ENCODE data around the gene CYP3A5.
"Not testable (repeated sequence)": the region's sequence is repeated elsewhere in the genome, so short reads cannot be mapped to it uniquely, and the experiment has no call there.

CYP3A5 gene

GRCh38 chr7:99644431-99644830 lies 35.4 kb downstream of the CYP3A5 start:
- Histone ChIP-seq H3K9me3 (ENCODE audit: control insufficient read depth in 2 of 2, low read length in 2 of 2) (no peaks in the 10 kb centered on the region), H3K27me3 (ENCODE audit: control insufficient read depth in 2 of 2, insufficient read depth in 2 of 2, low read length in 2 of 2) (no peaks in the 10 kb centered on the region), H3K9ac (ENCODE audit: low read depth in 1 of 2, low read length in 2 of 2) (no peak overlapping the region), H3K4me3 (ENCODE audit: low read length in 2 of 2) (no peak overlapping the region), H3K27ac (ENCODE audit: low read depth in 2 of 2, low read length in 2 of 2) (no peak overlapping the region), H3K4me1 (ENCODE audit: control insufficient read depth in 2 of 2, insufficient read depth in 2 of 2, low read length in 2 of 2) (no peaks in the 10 kb centered on the region), H3K36me3 (ENCODE audit: control insufficient read depth in 2 of 2, insufficient read depth in 2 of 2, low read length in 2 of 2) (peaks cover 5 to 17% of the 10 kb centered on the region in 2 donors)

GRCh38 chr7:99643464-99643863 lies 36.3 kb downstream of the CYP3A5 start:
- Histone ChIP-seq H3K4me1 (ENCODE audit: control insufficient read depth in 2 of 2, insufficient read depth in 2 of 2, low read length in 2 of 2) (no peaks in the 10 kb centered on the region), H3K36me3 (ENCODE audit: control insufficient read depth in 2 of 2, insufficient read depth in 2 of 2, low read length in 2 of 2) (peaks cover 5 to 14% of the 10 kb centered on the region in 2 donors), H3K27ac (ENCODE audit: low read depth in 2 of 2, low read length in 2 of 2) (no peak overlapping the region), H3K9me3 (ENCODE audit: control insufficient read depth in 2 of 2, low read length in 2 of 2) (no peaks in the 10 kb centered on the region), H3K27me3 (ENCODE audit: control insufficient read depth in 2 of 2, insufficient read depth in 2 of 2, low read length in 2 of 2) (no peaks in the 10 kb centered on the region), H3K9ac (ENCODE audit: low read depth in 1 of 2, low read length in 2 of 2) (no peak overlapping the region), H3K4me3 (ENCODE audit: low read length in 2 of 2) (no peak overlapping the region)

- Histone ChIP-seq H3K4me1 (ENCODE audit: control insufficient read depth in 2 of 2, insufficient read depth in 2 of 2, low read length in 2 of 2) (no peaks in the 10 kb centered on the region), H3K9me3 (ENCODE audit: control insufficient read depth in 2 of 2, low read length in 2 of 2) (no peaks in the 10 kb centered on the region), H3K27me3 (ENCODE audit: control insufficient read depth in 2 of 2, insufficient read depth in 2 of 2, low read length in 2 of 2) (no peaks in the 10 kb centered on the region), H3K9ac (ENCODE audit: low read depth in 1 of 2, low read length in 2 of 2) (no peak overlapping the region), H3K36me3 (ENCODE audit: control insufficient read depth in 2 of 2, insufficient read depth in 2 of 2, low read length in 2 of 2) (peaks cover 0 to 13% of the 10 kb centered on the region in 2 donors), H3K4me3 (ENCODE audit: low read length in 2 of 2) (no peak overlapping the region), H3K27ac (ENCODE audit: low read depth in 2 of 2, low read length in 2 of 2) (no peak overlapping the region)
These were observed 37.8 kb downstream of the CYP3A5 start for GRCh38 chr7:99642027-99642426.

GRCh38 chr7:99639267-99639666 lies 40.5 kb downstream of the CYP3A5 start:
- no peak overlapping the region for H3K27ac ChIP-seq (ENCODE audit: low read depth in 2 of 2, low read length in 2 of 2)
- no peaks in the 10 kb centered on the region for H3K9me3 ChIP-seq (ENCODE audit: control insufficient read depth in 2 of 2, low read length in 2 of 2)
- H3K4me1 ChIP-seq (ENCODE audit: control insufficient read depth in 2 of 2, insufficient read depth in 2 of 2, low read length in 2 of 2) = no peaks in the 10 kb centered on the region
- H3K27me3 ChIP-seq (ENCODE audit: control insufficient read depth in 2 of 2, insufficient read depth in 2 of 2, low read length in 2 of 2) = no peaks in the 10 kb centered on the region
- peaks cover 0 to 10% of the 10 kb centered on the region in 2 donors for H3K36me3 ChIP-seq (ENCODE audit: control insufficient read depth in 2 of 2, insufficient read depth in 2 of 2, low read length in 2 of 2)
- no peak overlapping the region for H3K9ac ChIP-seq (ENCODE audit: low read depth in 1 of 2, low read length in 2 of 2)
- no peak overlapping the region for H3K4me3 ChIP-seq (ENCODE audit: low read length in 2 of 2)

GRCh38 chr7:99638731-99639130 lies 41.1 kb downstream of the CYP3A5 start:
- Histone ChIP-seq H3K4me3 (ENCODE audit: low read length in 2 of 2) (no peak overlapping the region), H3K27ac (ENCODE audit: low read depth in 2 of 2, low read length in 2 of 2) (no peak overlapping the region)

GRCh38 chr7:99637414-99637813 lies 42.4 kb downstream of the CYP3A5 start:
- H3K36me3 ChIP-seq (ENCODE audit: control insufficient read depth in 2 of 2, insufficient read depth in 2 of 2, low read length in 2 of 2) = peaks cover 8 to 13% of the 10 kb centered on the region in 2 donors
- not testable (repeated sequence) for H3K4me1 ChIP-seq (ENCODE audit: control insufficient read depth in 2 of 2, insufficient read depth in 2 of 2, low read length in 2 of 2); H3K27me3 ChIP-seq (ENCODE audit: control insufficient read depth in 2 of 2, insufficient read depth in 2 of 2, low read length in 2 of 2); H3K27ac ChIP-seq (ENCODE audit: low read depth in 2 of 2, low read length in 2 of 2); H3K9me3 ChIP-seq (ENCODE audit: control insufficient read depth in 2 of 2, low read length in 2 of 2); H3K4me3 ChIP-seq (ENCODE audit: low read length in 2 of 2); H3K9ac ChIP-seq (ENCODE audit: low read depth in 1 of 2, low read length in 2 of 2)

More at GRCh38 chr7:99638731-99639130, 41.1 kb downstream of the CYP3A5 start:
- Histone ChIP-seq H3K9me3 (ENCODE audit: control insufficient read depth in 2 of 2, low read length in 2 of 2) (no peaks in the 10 kb centered on the region), H3K4me1 (ENCODE audit: control insufficient read depth in 2 of 2, insufficient read depth in 2 of 2, low read length in 2 of 2) (no peaks in the 10 kb centered on the region), H3K9ac (ENCODE audit: low read depth in 1 of 2, low read length in 2 of 2) (no peak overlapping the region), H3K36me3 (ENCODE audit: control insufficient read depth in 2 of 2, insufficient read depth in 2 of 2, low read length in 2 of 2) (peaks cover 5 to 7% of the 10 kb centered on the region in 2 donors), H3K27me3 (ENCODE audit: control insufficient read depth in 2 of 2, insufficient read depth in 2 of 2, low read length in 2 of 2) (no peaks in the 10 kb centered on the region)

GRCh38 chr7:99631295-99632109 lies 48.3 kb downstream of the CYP3A5 start:
- H3K4me3 ChIP-seq (ENCODE audit: low read length in 2 of 2) = no peak overlapping the region
- no peaks in the 10 kb centered on the region for H3K9me3 ChIP-seq (ENCODE audit: control insufficient read depth in 2 of 2, low read length in 2 of 2)
- H3K27ac ChIP-seq (ENCODE audit: low read depth in 2 of 2, low read length in 2 of 2) = no peak overlapping the region
- no peak overlapping the region for H3K9ac ChIP-seq (ENCODE audit: low read depth in 1 of 2, low read length in 2 of 2)
- peaks cover 43 to 64% of the 10 kb centered on the region in 2 donors for H3K36me3 ChIP-seq (ENCODE audit: control insufficient read depth in 2 of 2, insufficient read depth in 2 of 2, low read length in 2 of 2)
- no peaks in the 10 kb centered on the region for H3K4me1 ChIP-seq (ENCODE audit: control insufficient read depth in 2 of 2, insufficient read depth in 2 of 2, low read length in 2 of 2)
- H3K27me3 ChIP-seq (ENCODE audit: control insufficient read depth in 2 of 2, insufficient read depth in 2 of 2, low read length in 2 of 2) = no peaks in the 10 kb centered on the region

- Histone ChIP-seq H3K4me1 (ENCODE audit: control insufficient read depth in 2 of 2, insufficient read depth in 2 of 2, low read length in 2 of 2) (no peaks in the 10 kb centered on the region), H3K36me3 (ENCODE audit: control insufficient read depth in 2 of 2, insufficient read depth in 2 of 2, low read length in 2 of 2) (peaks cover 61 to 82% of the 10 kb centered on the region in 2 donors), H3K27me3 (ENCODE audit: control insufficient read depth in 2 of 2, insufficient read depth in 2 of 2, low read length in 2 of 2) (no peaks in the 10 kb centered on the region), H3K9me3 (ENCODE audit: control insufficient read depth in 2 of 2, low read length in 2 of 2) (no peaks in the 10 kb centered on the region), H3K4me3 (ENCODE audit: low read length in 2 of 2) (no peak overlapping the region), H3K27ac (ENCODE audit: low read depth in 2 of 2, low read length in 2 of 2) (no peak overlapping the region), H3K9ac (ENCODE audit: low read depth in 1 of 2, low read length in 2 of 2) (no peak overlapping the region)
These were observed 50.2 kb downstream of the CYP3A5 start for GRCh38 chr7:99629643-99630042.

GRCh38 chr7:99628471-99629465 lies 51.0 kb downstream of the CYP3A5 start:
- no peak overlapping the region for H3K4me3 ChIP-seq (ENCODE audit: low read length in 2 of 2)
- H3K4me1 ChIP-seq (ENCODE audit: control insufficient read depth in 2 of 2, insufficient read depth in 2 of 2, low read length in 2 of 2) = no peaks in the 10 kb centered on the region
- no peaks in the 10 kb centered on the region for H3K27me3 ChIP-seq (ENCODE audit: control insufficient read depth in 2 of 2, insufficient read depth in 2 of 2, low read length in 2 of 2)
- H3K27ac ChIP-seq (ENCODE audit: low read depth in 2 of 2, low read length in 2 of 2) = no peak overlapping the region
- no peaks in the 10 kb centered on the region for H3K9me3 ChIP-seq (ENCODE audit: control insufficient read depth in 2 of 2, low read length in 2 of 2)
- H3K36me3 ChIP-seq (ENCODE audit: control insufficient read depth in 2 of 2, insufficient read depth in 2 of 2, low read length in 2 of 2) = peaks cover 66 to 91% of the 10 kb centered on the region in 2 donors
- no peak overlapping the region for H3K9ac ChIP-seq (ENCODE audit: low read depth in 1 of 2, low read length in 2 of 2)

GRCh38 chr7:99627513-99627912 lies 52.3 kb downstream of the CYP3A5 start:
- Histone ChIP-seq H3K9ac (ENCODE audit: low read depth in 1 of 2, low read length in 2 of 2) (no peak overlapping the region), H3K4me3 (ENCODE audit: low read length in 2 of 2) (no peak overlapping the region), H3K36me3 (ENCODE audit: control insufficient read depth in 2 of 2, insufficient read depth in 2 of 2, low read length in 2 of 2) (peaks cover 72 to 94% of the 10 kb centered on the region in 2 donors), H3K27ac (ENCODE audit: low read depth in 2 of 2, low read length in 2 of 2) (no peak overlapping the region), H3K9me3 (ENCODE audit: control insufficient read depth in 2 of 2, low read length in 2 of 2) (no peaks in the 10 kb centered on the region), H3K4me1 (ENCODE audit: control insufficient read depth in 2 of 2, insufficient read depth in 2 of 2, low read length in 2 of 2) (no peaks in the 10 kb centered on the region), H3K27me3 (ENCODE audit: control insufficient read depth in 2 of 2, insufficient read depth in 2 of 2, low read length in 2 of 2) (no peaks in the 10 kb centered on the region)

Measured in mucosa of rectum (tissue), 2 donors.